Prostate gland (tissue), 2 donors: Measurements from ENCODE around the gene SRM. TPM values are rescaled to one million over a fixed set of nuclear protein-coding genes. Genes with fewer than 3 reads are reported as not detected.
"Not testable (repeated sequence)": the region's sequence is repeated elsewhere in the genome, so short reads cannot be mapped to it uniquely, and the experiment has no call there.

Source experiments
- DNase-seq: peaks from one replicate; pipeline ENCODE4 v3.0.0-alpha.2; 2019; ENCODE audit warnings: low spot score
- H3K27ac ChIP-seq, 2 donors: fragments of 200-600 bp; sonication (generic); 2 replicates each; pipeline ENCODE4 v1.5.1; 2017 to 2019
- H3K27me3 ChIP-seq: fragments of 200-600 bp; sonication (generic); replicated peaks from 2 replicates; pipeline ENCODE4 v1.5.1; 2019; ENCODE audit not compliant: insufficient read depth
- H3K36me3 ChIP-seq, 2 donors: fragments of 200-600 bp; sonication (generic); 1 replicate in 1 of 2; 2 replicates in 1 of 2; pipeline versions ENCODE4 v1.5.1 to v1.8.1; 2017 to 2019
- H3K4me1 ChIP-seq: fragments of 200-600 bp; sonication (generic); replicated peaks from 2 replicates; pipeline ENCODE4 v1.5.1; 2019
- H3K4me3 ChIP-seq, 2 donors: fragments of 200-600 bp; sonication (generic); 2 replicates each; pipeline ENCODE4 v1.5.1; 2017 to 2019
- H3K9me3 ChIP-seq: fragments of 200-600 bp; sonication (generic); 2 replicates; pipeline ENCODE4 v1.5.1; 2017
- CTCF ChIP-seq, 4 experiments: fragments of 200-600 bp in 2 of 4; fragments of 450-650 bp in 2 of 4; sonication (generic) in 2 of 4; IDR thresholded peaks; 1 replicate in 3 of 4; 2 replicates in 1 of 4; pipeline ENCODE4 v1.5.1; 2016 to 2019; ENCODE audit warnings: antibody characterized with exemption in 4 of 4, mild to moderate bottlenecking in 2 of 4, moderate library complexity in 2 of 4
- POLR2A ChIP-seq: fragments of 450-650 bp; IDR thresholded peaks from one replicate; pipeline ENCODE4 v1.6.1; 2016; ENCODE audit warnings: antibody characterized with exemption, mild to moderate bottlenecking
- POLR2AphosphoS5 ChIP-seq: sonication (generic); formaldehyde crosslinking; IDR thresholded peaks from one replicate; pipeline ENCODE4 v1.6.1; 2017; ENCODE audit warnings: antibody characterized with exemption
- WGBS: methylation state at CpG from one replicate; pipeline ENCODE4 v1.1.5; 2018; 5-methylcytosine and 5-hydroxymethylcytosine counted together
- intact Hi-C: fragments of 100-400 bp; cut with DNase I; formaldehyde crosslinking; loops from one replicate; pipeline ENCODE4 v1.14.2; 2022
- total RNA-seq, 2 donors: library from RNA; depleted of rRNA; stranded (reverse); fragments of >200 nt; gene quantifications; one replicate each; pipeline ENCODE4 v1.1.0, GENCODE V29; 2016

SRM gene
- total RNA-seq, 2 donors from 2014 or later: 39.3 to 89.2 TPM

DNA sequence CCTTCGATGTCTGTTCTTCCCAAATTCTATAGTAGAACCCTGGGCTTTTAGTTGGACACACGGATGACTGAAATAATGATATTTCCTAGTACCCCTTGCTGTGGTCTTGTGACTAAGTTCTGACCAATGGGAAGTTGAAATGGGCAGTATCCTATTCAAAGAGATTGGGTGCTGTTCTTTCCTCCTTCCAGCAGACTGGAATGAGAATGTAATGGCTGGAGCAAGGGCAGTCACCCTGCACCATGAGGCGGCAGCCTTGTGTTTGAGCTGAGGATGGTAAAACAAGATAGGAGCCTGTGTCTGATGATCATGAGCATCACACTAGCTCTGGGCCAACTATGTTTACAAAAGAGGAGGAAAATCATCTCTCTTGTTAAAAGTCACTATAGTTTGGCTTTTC is 5.1 kb upstream of the SRM start:
- no peak for DNase-seq
- intact Hi-C loops: no loop called here
- H3K27me3 ChIP-seq: no peaks in the 10 kb centered on the region
- H3K27ac ChIP-seq: no peak overlapping the region
- TF ChIP-seq POLR2AphosphoS5 (no peak), POLR2A (no peak), CTCF (IDR thresholded peaks at IDR 0.05) (no peak)
- H3K9me3 ChIP-seq: no peaks in the 10 kb centered on the region
- H3K36me3 ChIP-seq: peaks cover 7 to 19% of the 10 kb centered on the region in 2 donors
- no peaks in the 10 kb centered on the region for H3K4me1 ChIP-seq
- H3K4me3 ChIP-seq: no peak overlapping the region
- WGBS: 95% methylated on average over 3 of the region's 3 CpGs

GRCh38 chr1:11063937-11064537 is 4.2 kb upstream of the SRM start:
- intact Hi-C loops, DNase-seq: not testable (repeated sequence)
- H3K36me3 ChIP-seq: peaks cover 7 to 15% of the 10 kb centered on the region in 2 donors

DNA sequence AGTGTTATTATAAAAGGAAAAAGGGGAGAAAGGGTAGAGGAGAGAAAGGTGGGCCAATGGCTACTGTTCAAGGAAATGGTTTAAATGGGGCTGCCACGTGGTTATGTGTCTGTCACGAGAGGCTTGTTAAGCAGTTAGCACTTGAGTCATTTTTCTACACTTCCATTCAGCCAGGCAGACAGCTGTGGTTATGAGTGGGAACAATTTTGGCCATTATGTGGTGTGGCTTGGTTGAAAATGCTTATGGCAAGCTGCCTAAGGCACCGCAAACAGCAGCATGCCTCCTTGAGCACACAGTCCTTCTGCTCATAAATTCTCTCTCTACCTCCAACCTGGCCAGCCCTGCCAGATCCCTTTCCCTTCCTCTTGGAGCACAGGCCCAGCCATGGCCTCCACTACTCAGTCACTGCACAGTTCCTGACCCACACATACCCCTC is 3.2 kb upstream of the SRM start:
- WGBS: 38% methylated on average over 3 of the region's 3 CpGs
- TF ChIP-seq POLR2A (no peak), POLR2AphosphoS5 (no peak), CTCF (IDR thresholded peaks at IDR 0.05) (no peak)
- Histone ChIP-seq H3K36me3 (peaks cover 5 to 7% of the 10 kb centered on the region in 2 donors), H3K4me3 (no peak overlapping the region), H3K4me1 (peaks cover 4% of the 10 kb centered on the region), H3K9me3 (no peaks in the 10 kb centered on the region), H3K27me3 (no peaks in the 10 kb centered on the region), H3K27ac (no peak overlapping the region)
- intact Hi-C loops: no loop called here
- no peak for DNase-seq

More at GRCh38 chr1:11063937-11064537, 4.2 kb upstream of the SRM start:
- not testable (repeated sequence) for H3K9me3 ChIP-seq, H3K4me1 ChIP-seq, H3K27ac ChIP-seq, H3K27me3 ChIP-seq, H3K4me3 ChIP-seq
- WGBS: 86% methylated on average over 18 of the region's 18 CpGs

DNA sequence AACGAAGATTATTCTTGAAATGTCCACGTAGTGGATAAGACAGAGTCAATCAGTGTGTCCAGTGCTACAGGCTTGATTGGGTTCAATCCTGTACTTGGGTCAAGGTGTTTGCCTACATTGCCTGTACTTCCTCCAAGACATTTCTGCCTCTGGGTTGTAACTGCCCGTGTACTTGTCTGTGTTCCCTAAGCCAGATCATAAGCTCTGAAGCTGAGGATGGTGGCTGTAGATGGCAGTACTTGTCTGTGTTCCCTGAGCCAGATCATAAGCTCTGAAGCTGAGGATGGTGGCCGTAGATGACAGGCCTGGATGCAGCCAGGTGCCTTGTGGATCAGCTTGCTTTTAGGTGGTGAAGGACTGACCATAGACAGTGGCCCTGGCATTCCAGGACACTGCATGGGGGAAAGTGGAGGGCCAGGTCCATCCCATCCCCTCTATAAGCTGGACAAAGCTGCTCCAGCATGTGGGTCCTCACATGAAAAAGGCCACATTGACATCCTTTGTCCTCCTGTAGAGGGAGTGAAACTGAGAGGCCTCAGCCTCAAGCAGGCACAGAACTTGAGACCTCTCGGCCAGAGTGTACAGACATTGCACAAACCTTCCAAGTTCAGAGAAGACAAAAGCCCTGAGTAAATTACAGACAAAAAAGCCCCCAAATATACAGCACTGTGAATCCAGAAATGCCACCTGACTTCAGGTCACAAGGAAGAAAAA is 2.0 kb upstream of the SRM start:
- no peak overlapping the region for H3K27ac ChIP-seq
- intact Hi-C loops: no loop called here
- H3K4me3 ChIP-seq: no peak overlapping the region

More for the DNA sequence above, 2.0 kb upstream of the SRM start:
- no peak for DNase-seq
- Histone ChIP-seq H3K4me1 (peaks cover 4% of the 10 kb centered on the region), H3K9me3 (no peaks in the 10 kb centered on the region), H3K27me3 (no peaks in the 10 kb centered on the region), H3K36me3 (peaks cover 5 to 7% of the 10 kb centered on the region in 2 donors)
- TF ChIP-seq CTCF (IDR thresholded peaks at IDR 0.05) (no peak), POLR2A (no peak), POLR2AphosphoS5 (no peak)
- 70% methylated on average over 5 of the region's 5 CpGs for WGBS
